Esophagus squamous epithelium (tissue), 4 donors: Measurements from ENCODE around the gene ZDHHC8.

Experiments used
- CTCF ChIP-seq, 6 experiments: fragments of 450-650 bp in 4 of 6; fragments of 200-600 bp in 2 of 6; sonication (generic) in 2 of 6; IDR thresholded peaks; one replicate each; pipeline ENCODE4 v1.5.1; 2016 to 2019; ENCODE audit warnings: antibody characterized with exemption in 6 of 6, mild to moderate bottlenecking in 4 of 6, moderate library complexity in 4 of 6
- POLR2A ChIP-seq, 4 donors: fragments of 450-650 bp; IDR thresholded peaks; one replicate each; pipeline ENCODE4 v1.6.1; 2017; ENCODE audit warnings: antibody characterized with exemption in 4 of 4, mild to moderate bottlenecking in 4 of 4, moderate library complexity in 3 of 4

GRCh38 chr22:20194681-20195593 is 63.3 kb downstream of the ZDHHC8 start:
- TF ChIP-seq CTCF (IDR thresholded peaks at IDR 0.05) (no peak), POLR2A (IDR thresholded peaks at IDR 0.05) (no peak)
